HepG2 (cell line): Measurements from ENCODE around the gene LUM. TPM values are rescaled to one million over a fixed set of nuclear protein-coding genes. Genes with fewer than 3 reads are reported as not detected.

Experiments used
- ATAC-seq: fragments of 200-7000 bp; cut with Tn5 transposase; 3 replicates; pipeline ENCODE4 v1.9.1; 2020; ENCODE audit warnings: mild to moderate bottlenecking, moderate library complexity
- BruUV-seq: library from RNA; stranded (reverse); fragments of 400-500 nt; replicated peaks from 2 replicates; lab custom pipeline; 2021; lab: Mats Ljungman, UMichigan
- CTCF ChIA-PET: fragments of 300-600 bp; formaldehyde crosslinking; extraction: SDS; loops from one replicate; lab custom pipeline; 2021; ENCODE audit warnings: low total read pairs, inconsistent platforms, low intra/inter-chr PET ratio; lab: Yijun Ruan, JAX
- POLR2A ChIA-PET: fragments of 350-600 bp; sonication (Branson Sonifier 250); formaldehyde crosslinking; loops from one replicate; lab custom pipeline; 2020; ENCODE audit warnings: antibody characterized with exemption, inconsistent platforms; lab: Yijun Ruan, JAX
- DNase-seq: peaks from one replicate; pipeline ENCODE4 v3.0.0-alpha.2; 2015; ENCODE audit warnings: low spot score
- FAIRE-seq: peaks from 3 replicates; lab custom pipeline; 2011; peaks lifted over from hg19 to GRCh38; lab: Jason Lieb, UNC
- H2AFZ ChIP-seq: one replicate; pipeline ENCODE4 v1.6.1; 2011; ENCODE audit warnings: low read length, inconsistent platforms
- H3K27ac ChIP-seq: fragments of 300-600 bp; 3 replicates; pipeline ENCODE4 v1.8.0; 2011; ENCODE audit warnings: mixed run types, mild to moderate bottlenecking, mixed read lengths, low read length, inconsistent platforms; ENCODE audit not compliant: insufficient read depth; ENCODE audit errors: extremely low read length
- H3K27me3 ChIP-seq, 2 experiments: fragments of 200-600 bp in 1 of 2; 2 replicates in 1 of 2; 3 replicates in 1 of 2; pipeline versions ENCODE4 v1.6.0 to v1.8.0; 2011; ENCODE audit warnings: low read length in 2 of 2, mild to moderate bottlenecking in 2 of 2, moderate library complexity in 2 of 2, inconsistent platforms in 1 of 2; ENCODE audit not compliant: insufficient read depth in 2 of 2, control insufficient read depth in 1 of 2
- H3K36me3 ChIP-seq, 2 experiments: fragments of 200-600 bp in 1 of 2; replicated peaks in 1 of 2; 2 replicates in 1 of 2; 3 replicates in 1 of 2; pipeline versions ENCODE4 v1.5.1 to v1.8.0; 2011; ENCODE audit warnings: low read length in 2 of 2, inconsistent platforms in 1 of 2; ENCODE audit not compliant: insufficient read depth in 2 of 2, control insufficient read depth in 1 of 2
- H3K4me1 ChIP-seq: 2 replicates; pipeline ENCODE4 v1.5.1; 2012; ENCODE audit warnings: low read length, inconsistent platforms; ENCODE audit not compliant: insufficient read depth
- H3K4me2 ChIP-seq: 2 replicates; pipeline ENCODE4 v1.6.0; 2011; ENCODE audit warnings: low read depth, low read length, inconsistent platforms
- H3K4me3 ChIP-seq, 3 experiments: fragments of 200-600 bp in 1 of 3; sonication (generic), shearing (Covaris generic) in 1 of 3; replicated peaks in 1 of 3; 2 replicates each; pipeline ENCODE4 v1.5.1; 2011 to 2016; ENCODE audit warnings: low read length in 3 of 3, inconsistent platforms in 2 of 3, low read depth in 2 of 3, mild to moderate bottlenecking in 2 of 3, control low read depth in 1 of 3, mixed read lengths in 1 of 3; ENCODE audit not compliant: insufficient read depth in 1 of 3
- H3K79me2 ChIP-seq: one replicate; pipeline ENCODE4 v1.6.1; 2011; ENCODE audit warnings: low read length, inconsistent platforms; ENCODE audit not compliant: insufficient read depth
- H3K9ac ChIP-seq: 2 replicates; pipeline ENCODE4 v1.6.0; 2011; ENCODE audit warnings: mild to moderate bottlenecking, low read depth, low read length, inconsistent platforms; ENCODE audit not compliant: insufficient read depth
- H3K9me3 ChIP-seq: 2 replicates; pipeline ENCODE4 v1.5.1; 2012; ENCODE audit warnings: mild to moderate bottlenecking, low read length
- H4K20me1 ChIP-seq: 2 replicates; pipeline ENCODE4 v1.6.0; 2011; ENCODE audit warnings: inconsistent platforms, mild to moderate bottlenecking, low read length, moderate library complexity; ENCODE audit not compliant: insufficient read depth
- CAMTA2 ChIP-seq: sonication (generic); formaldehyde crosslinking; IDR thresholded peaks from 2 replicates; pipeline ENCODE4 v1.4.0; 2020; ENCODE audit warnings: mild to moderate bottlenecking, missing genetic modification reagents, borderline replicate concordance
- GMEB1 ChIP-seq: sonication (generic); formaldehyde crosslinking; IDR thresholded peaks from 2 replicates; pipeline ENCODE4 v1.5.1; 2020; ENCODE audit warnings: missing genetic modification reagents, mild to moderate bottlenecking, borderline replicate concordance
- GMEB2 ChIP-seq: IDR thresholded peaks from 2 replicates; pipeline ENCODE4 v1.6.1; 2016; ENCODE audit warnings: missing biosample characterization, missing genetic modification reagents, low read depth
- GTF3A ChIP-seq: sonication (generic); formaldehyde crosslinking; conservative IDR thresholded peaks from 2 replicates; pipeline ENCODE4 v1.4.0; 2020; ENCODE audit warnings: mild to moderate bottlenecking, missing genetic modification reagents
- IRF1 ChIP-seq: sonication (generic); formaldehyde crosslinking; IDR thresholded peaks from 2 replicates; pipeline ENCODE4 v1.4.0; 2020; ENCODE audit warnings: low read depth, mild to moderate bottlenecking, missing genetic modification reagents
- MTERF4 ChIP-seq: sonication (generic); formaldehyde crosslinking; IDR thresholded peaks from 2 replicates; pipeline ENCODE4 v1.8.0; 2023; ENCODE audit warnings: mild to moderate bottlenecking, missing genetic modification reagents
- NCOA5 ChIP-seq: sonication (generic); formaldehyde crosslinking; IDR thresholded peaks from 2 replicates; pipeline ENCODE4 v1.4.0; 2020; ENCODE audit warnings: missing genetic modification reagents
- PRDM4 ChIP-seq: sonication (generic); formaldehyde crosslinking; IDR thresholded peaks from 2 replicates; pipeline ENCODE4 v1.9.0; 2021; ENCODE audit warnings: missing genetic modification reagents, borderline replicate concordance
- RBM39 ChIP-seq: fragments of 200-400 bp; formaldehyde crosslinking; IDR thresholded peaks from one replicate; pipeline ENCODE4 v1.6.1; 2018; ENCODE audit warnings: antibody characterized with exemption, mild to moderate bottlenecking, low read depth, low read length; ENCODE audit not compliant: poor library complexity, severe bottlenecking
- TOPORS ChIP-seq: sonication (generic); formaldehyde crosslinking; IDR thresholded peaks from 2 replicates; pipeline ENCODE4 v1.8.0; 2023; ENCODE audit warnings: mild to moderate bottlenecking, missing genetic modification reagents
- ZNF232 ChIP-seq: sonication (generic); formaldehyde crosslinking; IDR thresholded peaks from 2 replicates; pipeline ENCODE4 v1.4.0; 2020; ENCODE audit warnings: missing genetic modification reagents, borderline replicate concordance
- ZNF670 ChIP-seq: sonication (generic); formaldehyde crosslinking; IDR thresholded peaks from 2 replicates; pipeline ENCODE4 v1.8.0; 2022; ENCODE audit warnings: mild to moderate bottlenecking, missing genetic modification reagents, borderline replicate concordance
- ZNF780A ChIP-seq: sonication (generic); formaldehyde crosslinking; IDR thresholded peaks from 2 replicates; pipeline ENCODE4 v1.8.0; 2022; ENCODE audit warnings: mild to moderate bottlenecking, missing genetic modification reagents, moderate library complexity
- WGBS: methylation state at CpG from one replicate; pipeline ENCODE4 v1.1.6; 2017; ENCODE audit warnings: low lambda C conversion rate; 5-methylcytosine and 5-hydroxymethylcytosine counted together
- in situ Hi-C: cut with HindIII; loops from 2 replicates; pipeline ENCODE4 v1.10.0; 2017; ENCODE audit warnings: low pct_unique_long_range_greater_than_20kb; ENCODE audit not compliant: extremely low pct_ligation_motif_present
- intact Hi-C: fragments of 100-400 bp; cut with micrococcal nuclease; formaldehyde crosslinking; loops from one replicate; pipeline ENCODE4 v1.10.0; 2022; ENCODE audit not compliant: unreplicated experiment
- polyA plus RNA-seq, 8 experiments: library from polyadenylated mRNA; depleted of rRNA in 3 of 8; stranded (reverse) in 7 of 8; unstranded in 1 of 8; fragments of >200 nt; fragmentation: Illumina TruSeq in 4 of 8; extraction: Trizol in 4 of 8; gene quantifications; 2 replicates each; pipeline versions ENCODE4 v1.2.1 to v1.2.3, GENCODE V29; 2011 to 2016; ENCODE audit warnings: low read depth in 4 of 8, missing spikeins in 1 of 8, mixed read lengths in 1 of 8; ENCODE audit not compliant: insufficient read depth in 1 of 8
- total RNA-seq, 5 experiments: library from RNA; depleted of rRNA; stranded (reverse); fragments of >200 nt; fragmentation: Illumina TruSeq; extraction: Trizol; gene quantifications; 2 replicates each; pipeline ENCODE4 v1.2.3, GENCODE V29; 2016; ENCODE audit warnings: low read depth in 1 of 5

LUM gene
- total and polyA plus RNA-seq, 2 of the 13 experiments (the other 11 are each of a cell fraction or from before 2014, with no cell fraction given): not detected

- ATAC-seq: no peak
- Histone ChIP-seq H3K27me3 (no peaks in the 10 kb centered on the region), H3K79me2 (no peaks in the 10 kb centered on the region), H3K27ac (no peak overlapping the region), H3K4me2 (no peak overlapping the region), H3K4me3 (no peak overlapping the region), H4K20me1 (no peaks in the 10 kb centered on the region), H2AFZ (no peak overlapping the region), H3K9ac (no peak overlapping the region), H3K4me1 (no peaks in the 10 kb centered on the region), H3K9me3 (no peaks in the 10 kb centered on the region), H3K36me3 (no peaks in the 10 kb centered on the region)
- BruUV-seq: no TSS peak
- TF ChIP-seq NCOA5 (CRISPR knock-in tag) (no peak), GMEB2 (CRISPR knock-in tag) (no peak), ZNF780A (CRISPR knock-in tag) (no peak), PRDM4 (no peak), ZNF670 (CRISPR knock-in tag) (no peak), ZNF232 (no peak), GMEB1 (CRISPR knock-in tag) (no peak), RBM39 (no peak), CAMTA2 (CRISPR knock-in tag) (no peak), GTF3A (CRISPR knock-in tag) (no peak), IRF1 (CRISPR knock-in tag) (no peak), MTERF4 (CRISPR knock-in tag) (no peak), TOPORS (CRISPR knock-in tag) (no peak)
- no peak for FAIRE-seq
- ChIA-PET CTCF (no interaction called here), POLR2A (no interaction called here)
- intact Hi-C loops (no loop called here), in situ Hi-C loops (no loop called here)
- WGBS: 0% methylated on average over 2 of the region's 2 CpGs
- no peak for DNase-seq
Measured at GRCh38 chr12:91056488-91056887, 54.8 kb downstream of the LUM start.
